Measurements from ENCODE around the gene THAP4. TPM values are rescaled to one million over a fixed set of nuclear protein-coding genes. Genes with fewer than 3 reads are reported as not detected.

THAP4 gene
- polyA plus RNA-seq, 1 of the 3 experiments (the other 2 are of a cell fraction): 64.7 TPM

DNA sequence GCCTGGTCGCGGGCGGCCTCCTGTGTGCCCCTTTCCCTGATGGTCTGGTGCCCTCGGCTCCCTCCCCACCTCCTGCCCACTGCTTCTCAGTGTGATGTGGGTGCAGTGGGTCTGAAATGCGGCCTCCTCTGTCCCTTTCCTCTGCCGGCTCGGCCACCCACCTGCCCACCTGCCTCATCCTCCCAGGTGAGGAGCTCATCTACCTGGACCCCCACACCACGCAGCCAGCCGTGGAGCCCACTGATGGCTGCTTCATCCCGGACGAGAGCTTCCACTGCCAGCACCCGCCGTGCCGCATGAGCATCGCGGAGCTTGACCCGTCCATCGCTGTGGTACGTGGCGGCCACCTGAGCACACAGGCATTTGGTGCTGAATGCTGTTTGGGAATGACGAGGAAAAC lies 31.4 kb upstream of the THAP4 start:
- Histone ChIP-seq H3K79me2 (ENCODE audit: insufficient read depth) (no peaks in the 10 kb centered on the region), H3K4me2 (no peak overlapping the region), H3F3A (replicated peaks; ENCODE audit: insufficient read depth) (peaks cover 19% of the 10 kb centered on the region), H3K36me3 (replicated peaks in 1 of 2; ENCODE audit: control insufficient read depth in 1 of 2, insufficient read depth in 2 of 2, low read length in 1 of 2) (peaks cover 9 to 46% of the 10 kb centered on the region in 2 experiments), H3K9ac (no peak overlapping the region), H3K4me1 (ENCODE audit: control insufficient read depth in 1 of 2, insufficient read depth in 2 of 2, low read depth in 1 of 2, low read length in 1 of 2) (peaks cover 10 to 21% of the 10 kb centered on the region in 2 experiments; a peak in 2 of 4 replicates), H3K9me3 (no peaks in the 10 kb centered on the region), H3K4me3 (ENCODE audit: low read depth in 2 of 2, low read length in 1 of 2) (no peak overlapping the region), H4K20me1 (ENCODE audit: insufficient read depth) (peaks cover 7% of the 10 kb centered on the region), H3K27me3 (ENCODE audit: insufficient read depth) (no peaks in the 10 kb centered on the region), H2AFZ (ENCODE audit: low read depth) (no peak overlapping the region), H3K9me2 (no peaks in the 10 kb centered on the region), H3K27ac (ENCODE audit: low read depth in 2 of 2, low read length in 1 of 2) (no peak overlapping the region)
- 97% methylated on average over 20 of the region's 21 CpGs for WGBS (ENCODE audit: low lambda C conversion rate)
- ChIA-PET POLR2A (no interaction called here), CTCF (interaction anchor here (0.7 kb wide), 1 partner anchor 9 kb away, joined by 5 read pairs; no protein-coding TSS in a partner anchor)
- no peak for DNase-seq
- TF ChIP-seq, protein P1, sequence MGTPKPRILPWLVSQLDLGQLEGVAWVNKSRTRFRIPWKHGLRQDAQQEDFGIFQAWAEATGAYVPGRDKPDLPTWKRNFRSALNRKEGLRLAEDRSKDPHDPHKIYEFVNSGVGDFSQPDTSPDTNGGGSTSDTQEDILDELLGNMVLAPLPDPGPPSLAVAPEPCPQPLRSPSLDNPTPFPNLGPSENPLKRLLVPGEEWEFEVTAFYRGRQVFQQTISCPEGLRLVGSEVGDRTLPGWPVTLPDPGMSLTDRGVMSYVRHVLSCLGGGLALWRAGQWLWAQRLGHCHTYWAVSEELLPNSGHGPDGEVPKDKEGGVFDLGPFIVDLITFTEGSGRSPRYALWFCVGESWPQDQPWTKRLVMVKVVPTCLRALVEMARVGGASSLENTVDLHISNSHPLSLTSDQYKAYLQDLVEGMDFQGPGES (IDR thresholded peaks at IDR 0.05; ENCODE audit: low read depth, low read length): no peak
- TF ChIP-seq FOSL2 (IDR thresholded peaks at IDR 0.05; ENCODE audit: borderline replicate concordance, low read depth) (no peak), EZH2phosphoT487 (IDR thresholded peaks at IDR 0.05; ENCODE audit: borderline replicate concordance, low read depth) (no peak), EP300 (IDR thresholded peaks at IDR 0.05; ENCODE audit: borderline replicate concordance in 1 of 2, low read depth in 1 of 2, low read length in 1 of 2) (no peak), GABPA (IDR thresholded peaks at IDR 0.05; ENCODE audit: low read depth) (no peak), TCF12 (IDR thresholded peaks at IDR 0.05) (no peak), GATA2 (CRISPR knock-in tag; IDR thresholded peaks at IDR 0.05) (no peak), NRF1 (IDR thresholded peaks at IDR 0.05; ENCODE audit: low read depth, low read length) (no peak), SIN3A (IDR thresholded peaks at IDR 0.05; ENCODE audit: borderline replicate concordance, low read depth, low read length) (no peak), MXI1 (IDR thresholded peaks at IDR 0.05; ENCODE audit: low read depth, low read length) (no peak), RAD21 (IDR thresholded peaks at IDR 0.05; ENCODE audit: low read length) (no peak), NFIC (IDR thresholded peaks at IDR 0.05; ENCODE audit: borderline replicate concordance) (no peak)
- TF ChIP-seq, protein P2, sequence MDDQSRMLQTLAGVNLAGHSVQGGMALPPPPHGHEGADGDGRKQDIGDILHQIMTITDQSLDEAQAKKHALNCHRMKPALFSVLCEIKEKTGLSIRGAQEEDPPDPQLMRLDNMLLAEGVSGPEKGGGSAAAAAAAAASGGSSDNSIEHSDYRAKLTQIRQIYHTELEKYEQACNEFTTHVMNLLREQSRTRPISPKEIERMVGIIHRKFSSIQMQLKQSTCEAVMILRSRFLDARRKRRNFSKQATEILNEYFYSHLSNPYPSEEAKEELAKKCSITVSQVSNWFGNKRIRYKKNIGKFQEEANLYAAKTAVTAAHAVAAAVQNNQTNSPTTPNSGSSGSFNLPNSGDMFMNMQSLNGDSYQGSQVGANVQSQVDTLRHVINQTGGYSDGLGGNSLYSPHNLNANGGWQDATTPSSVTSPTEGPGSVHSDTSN (IDR thresholded peaks at IDR 0.05): no peak

DNA sequence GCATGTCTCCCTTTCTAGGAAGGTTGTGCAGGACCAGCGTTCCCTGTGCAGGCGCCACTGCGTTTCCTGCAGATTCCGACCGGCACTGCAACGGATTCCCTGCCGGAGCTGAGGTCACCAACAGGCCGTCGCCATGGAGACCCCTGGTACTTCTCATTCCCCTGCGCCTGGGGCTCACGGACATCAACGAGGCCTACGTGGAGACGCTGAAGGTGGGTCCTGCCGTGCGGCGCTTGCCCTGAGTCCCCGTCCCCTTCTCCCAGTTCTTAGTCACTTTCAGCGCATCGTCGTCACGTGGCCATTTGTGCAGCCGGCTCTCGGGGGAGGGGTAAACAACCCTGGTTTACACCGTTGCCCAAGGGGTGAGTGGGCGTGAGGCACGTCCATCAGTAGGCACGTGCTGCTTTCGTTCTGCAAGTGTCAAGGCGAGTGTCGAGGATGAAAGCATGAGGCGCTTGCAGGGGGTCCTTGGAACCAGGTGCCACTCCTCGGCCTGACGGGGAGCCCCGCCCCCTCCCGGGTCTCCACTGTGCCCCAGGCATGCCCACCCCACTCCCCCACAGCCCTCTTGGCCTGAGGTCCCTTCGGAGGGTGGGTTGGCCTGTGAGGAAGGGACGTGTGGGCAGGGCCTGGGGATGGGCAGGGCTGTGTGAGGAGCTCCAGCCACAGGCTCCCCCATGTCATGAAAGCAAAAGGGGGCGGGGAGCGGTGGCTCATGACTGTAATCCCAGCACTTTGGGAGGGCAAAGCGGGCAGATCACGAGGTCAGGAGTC lies 29.9 kb upstream of the THAP4 start:
- peak; percentile 91 for DNase-seq
- no peak overlapping the region for H2AFZ ChIP-seq (ENCODE audit: low read depth)
- 78% methylated on average over 22 of the region's 42 CpGs for WGBS (ENCODE audit: low lambda C conversion rate)
- TF ChIP-seq MXI1 (IDR thresholded peaks at IDR 0.05; ENCODE audit: low read depth, low read length) (peak; percentile 82), CHD2 (IDR thresholded peaks at IDR 0.05; ENCODE audit: low read length, partially characterized antibody) (no peak), TAF1 (IDR thresholded peaks at IDR 0.05; ENCODE audit: borderline replicate concordance, low read depth, low read length) (no peak), JUND (IDR thresholded peaks at IDR 0.05) (no peak), SMC3 (IDR thresholded peaks at IDR 0.05; ENCODE audit: low read depth, low read length) (no peak), TCF12 (IDR thresholded peaks at IDR 0.05) (no peak), GATA2 (CRISPR knock-in tag; IDR thresholded peaks at IDR 0.05) (no peak), SIN3A (IDR thresholded peaks at IDR 0.05; ENCODE audit: borderline replicate concordance, low read depth, low read length) (no peak), RXRA (IDR thresholded peaks at IDR 0.05; ENCODE audit: borderline replicate concordance, low read depth) (no peak; the same call in 1 of the 2 replicates), GABPA (IDR thresholded peaks at IDR 0.05; ENCODE audit: low read depth) (no peak), FOXJ3 (CRISPR knock-in tag; IDR thresholded peaks at IDR 0.05) (no peak), TEAD4 (IDR thresholded peaks at IDR 0.05; ENCODE audit: borderline replicate concordance, insufficient read depth) (no peak), RAD21 (IDR thresholded peaks at IDR 0.05; ENCODE audit: low read length) (peak; percentile 33; the same call in 1 of the 2 replicates)
- TF ChIP-seq, protein P3, sequence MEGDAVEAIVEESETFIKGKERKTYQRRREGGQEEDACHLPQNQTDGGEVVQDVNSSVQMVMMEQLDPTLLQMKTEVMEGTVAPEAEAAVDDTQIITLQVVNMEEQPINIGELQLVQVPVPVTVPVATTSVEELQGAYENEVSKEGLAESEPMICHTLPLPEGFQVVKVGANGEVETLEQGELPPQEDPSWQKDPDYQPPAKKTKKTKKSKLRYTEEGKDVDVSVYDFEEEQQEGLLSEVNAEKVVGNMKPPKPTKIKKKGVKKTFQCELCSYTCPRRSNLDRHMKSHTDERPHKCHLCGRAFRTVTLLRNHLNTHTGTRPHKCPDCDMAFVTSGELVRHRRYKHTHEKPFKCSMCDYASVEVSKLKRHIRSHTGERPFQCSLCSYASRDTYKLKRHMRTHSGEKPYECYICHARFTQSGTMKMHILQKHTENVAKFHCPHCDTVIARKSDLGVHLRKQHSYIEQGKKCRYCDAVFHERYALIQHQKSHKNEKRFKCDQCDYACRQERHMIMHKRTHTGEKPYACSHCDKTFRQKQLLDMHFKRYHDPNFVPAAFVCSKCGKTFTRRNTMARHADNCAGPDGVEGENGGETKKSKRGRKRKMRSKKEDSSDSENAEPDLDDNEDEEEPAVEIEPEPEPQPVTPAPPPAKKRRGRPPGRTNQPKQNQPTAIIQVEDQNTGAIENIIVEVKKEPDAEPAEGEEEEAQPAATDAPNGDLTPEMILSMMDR (IDR thresholded peaks at IDR 0.05): no peak
- TF ChIP-seq, protein P2 (IDR thresholded peaks at IDR 0.05): no peak

More for the DNA sequence above, 29.9 kb upstream of the THAP4 start:
- Histone ChIP-seq H3K79me2 (ENCODE audit: insufficient read depth) (no peaks in the 10 kb centered on the region), H4K20me1 (ENCODE audit: insufficient read depth) (peaks cover 7% of the 10 kb centered on the region), H3K27ac (ENCODE audit: low read depth in 2 of 2, low read length in 1 of 2) (peak overlapping the region; percentile 45 to 87; a peak in 3 of 4 replicates), H3K9ac (no peak overlapping the region), H3K4me2 (peak overlapping the region; percentile 44; the same call in 1 of the 2 replicates), H3K27me3 (ENCODE audit: insufficient read depth) (no peaks in the 10 kb centered on the region), H3K9me2 (no peaks in the 10 kb centered on the region), H3K36me3 (replicated peaks in 1 of 2; ENCODE audit: control insufficient read depth in 1 of 2, insufficient read depth in 2 of 2, low read length in 1 of 2) (peaks cover 10 to 44% of the 10 kb centered on the region in 2 experiments), H3K4me3 (ENCODE audit: low read depth in 2 of 2, low read length in 1 of 2) (no peak overlapping the region; a peak in 1 of 4 replicates), H3K9me3 (no peaks in the 10 kb centered on the region), H3K4me1 (ENCODE audit: control insufficient read depth in 1 of 2, insufficient read depth in 2 of 2, low read depth in 1 of 2, low read length in 1 of 2) (peaks cover 10 to 21% of the 10 kb centered on the region in 2 experiments; a peak in 2 of 4 replicates), H3F3A (replicated peaks; ENCODE audit: insufficient read depth) (peaks cover 24% of the 10 kb centered on the region)
- ChIA-PET POLR2A (interaction anchor here (0.6 kb wide), 1 partner anchor 12 kb away, joined by 3 read pairs; no protein-coding TSS in a partner anchor), CTCF (interaction anchor here (0.8 to 3.3 kb wide), 8 partner anchors 8 to 312 kb away, joined by 3 to 32 read pairs (median 6); partner anchors contain the start of genes DTYMK and ING5)
